ENCODE results near the gene SPATA31C1.
"Not testable (repeated sequence)": the region's sequence is repeated elsewhere in the genome, so short reads cannot be mapped to it uniquely, and the experiment has no call there.

The SPATA31C1 gene

DNA sequence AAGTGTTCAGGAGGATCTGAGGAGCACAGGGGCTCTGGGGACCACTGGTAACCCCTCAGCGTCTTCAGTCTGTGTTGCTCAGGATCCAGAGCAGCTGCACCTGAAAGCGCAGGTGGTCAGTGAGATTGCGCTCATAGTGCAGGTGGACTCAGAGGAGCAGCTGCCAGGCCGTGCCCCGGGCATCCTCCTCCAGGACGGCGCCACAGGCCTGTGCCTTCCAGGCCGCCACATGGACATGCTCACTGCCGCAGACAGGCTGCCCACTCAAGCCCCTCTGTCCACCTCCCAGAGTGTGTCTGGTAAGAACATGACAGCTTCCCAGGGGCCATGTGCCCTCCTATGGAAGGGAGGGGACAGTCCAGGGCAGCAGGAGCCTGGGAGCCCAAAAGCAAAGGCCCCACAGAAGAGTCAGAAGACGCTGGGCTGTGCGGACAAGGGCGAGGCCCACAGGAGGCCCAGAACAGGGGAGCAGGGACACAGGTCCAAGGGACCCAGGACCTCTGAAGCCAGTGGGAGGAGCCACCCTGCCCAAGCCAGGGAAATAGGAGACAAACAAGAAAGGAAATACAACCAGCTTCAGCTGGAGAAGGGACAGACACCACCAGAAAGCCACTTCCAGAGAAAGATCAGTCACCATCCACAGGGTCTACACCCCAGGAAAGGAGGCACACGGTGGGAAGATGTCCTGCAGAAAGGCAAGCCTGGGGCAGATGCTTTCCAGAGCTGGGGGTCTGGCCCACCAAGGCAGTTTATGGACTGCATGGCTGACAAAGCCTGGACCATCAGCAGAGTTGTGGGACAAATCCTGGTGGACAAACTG is 29.9 kb upstream of the SPATA31C1 start:
- no peak for DNase-seq

DNA sequence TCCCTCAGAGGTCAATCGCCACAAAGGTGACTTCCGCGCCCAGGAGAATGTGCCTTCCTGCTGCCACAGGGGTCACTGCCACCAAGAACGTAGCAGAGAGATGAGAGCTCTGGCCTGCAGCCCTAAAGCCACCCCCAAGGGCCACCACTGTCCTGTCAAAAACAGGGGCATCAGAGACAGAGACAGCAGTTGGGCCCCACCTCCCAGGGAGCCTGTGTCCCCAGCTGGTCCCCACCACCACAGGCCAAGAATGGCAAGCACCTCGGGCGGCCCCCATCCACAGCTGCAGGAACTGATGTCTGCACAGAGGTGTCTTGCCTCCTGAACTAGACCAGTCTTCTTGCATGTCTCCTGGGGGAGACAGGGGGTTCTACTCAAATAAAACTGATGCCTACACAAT is 29.3 kb upstream of the SPATA31C1 start:
- DNase-seq: no peak

DNA sequence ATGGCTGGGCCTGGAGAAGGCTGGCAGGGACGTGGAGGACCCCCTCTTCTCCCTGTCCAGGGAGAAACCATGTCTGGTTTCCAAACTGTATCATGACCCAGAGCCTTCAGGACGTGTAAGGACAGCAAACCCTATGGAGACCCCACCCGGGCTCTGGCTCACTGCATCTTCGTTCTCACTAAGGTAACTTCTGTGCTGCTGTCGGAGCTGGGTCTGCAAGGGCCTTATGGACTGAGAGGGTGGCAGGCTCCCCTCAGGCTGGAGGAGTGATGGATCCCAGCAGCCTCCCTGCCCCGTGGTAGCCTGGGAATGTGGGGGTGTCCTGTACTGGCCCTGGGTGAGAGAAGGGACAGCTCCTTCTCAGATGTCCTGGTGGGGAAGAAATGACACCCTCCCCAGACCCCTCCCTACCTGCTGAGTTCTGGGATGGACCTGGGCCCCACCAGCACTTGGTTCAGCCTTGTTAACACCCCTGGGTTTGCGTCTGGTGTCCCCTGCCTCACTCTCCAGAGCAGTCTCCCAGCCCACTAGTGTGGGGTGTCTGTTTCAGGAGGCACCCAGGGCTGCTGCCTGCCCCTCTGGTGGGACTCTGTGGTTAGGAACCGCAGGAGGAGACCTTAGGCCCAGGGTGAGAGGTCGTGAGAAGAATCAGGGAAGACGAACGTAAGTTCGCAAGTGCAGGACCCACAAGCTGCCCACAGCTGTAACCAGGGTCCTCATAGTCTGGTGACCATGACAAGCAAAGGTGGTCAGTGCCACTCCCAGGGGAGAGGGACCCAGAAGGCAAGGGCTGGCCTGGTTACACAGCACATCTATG is 28.5 kb upstream of the SPATA31C1 start:
- no peak for DNase-seq

DNA sequence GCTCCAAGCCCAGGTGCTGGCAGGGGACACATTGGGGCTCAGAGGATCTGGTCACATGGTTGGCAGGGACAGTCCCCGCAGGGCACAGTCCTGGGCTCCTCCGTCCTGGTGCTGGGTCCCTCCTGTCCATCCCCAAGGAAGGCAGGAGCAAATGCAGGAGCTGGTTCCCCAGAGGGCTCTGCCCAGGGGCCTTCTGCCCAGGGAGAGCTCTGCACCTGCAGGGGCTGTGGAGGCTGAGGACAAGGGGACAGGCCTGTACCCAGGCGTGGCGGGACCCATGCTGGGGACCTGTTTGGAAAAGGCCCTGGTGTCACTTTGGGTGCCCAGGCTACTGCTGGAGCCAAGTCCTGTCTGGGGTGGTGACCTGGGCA is 27.9 kb upstream of the SPATA31C1 start:
- DNase-seq: no peak

DNA sequence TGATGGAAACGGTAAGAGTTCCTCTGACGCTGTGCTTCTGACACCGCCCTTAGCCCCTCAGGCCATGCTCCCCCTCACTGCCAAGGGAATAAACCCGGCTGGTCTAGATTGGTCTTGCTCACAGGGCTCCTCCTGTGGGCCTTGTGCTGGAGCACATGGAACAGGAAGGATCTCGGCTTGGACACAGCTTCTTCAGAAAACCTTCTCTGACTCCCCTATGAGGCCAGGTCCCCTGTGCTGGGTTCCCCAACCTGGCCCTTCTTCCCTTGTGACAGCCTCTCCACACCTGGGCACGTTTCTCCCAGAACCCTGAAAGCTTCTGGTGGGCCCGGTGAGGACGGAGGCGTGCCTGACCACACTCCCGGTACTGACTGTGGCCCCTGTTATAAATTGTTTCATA is 26.9 kb upstream of the SPATA31C1 start:
- DNase-seq: no peak

DNA sequence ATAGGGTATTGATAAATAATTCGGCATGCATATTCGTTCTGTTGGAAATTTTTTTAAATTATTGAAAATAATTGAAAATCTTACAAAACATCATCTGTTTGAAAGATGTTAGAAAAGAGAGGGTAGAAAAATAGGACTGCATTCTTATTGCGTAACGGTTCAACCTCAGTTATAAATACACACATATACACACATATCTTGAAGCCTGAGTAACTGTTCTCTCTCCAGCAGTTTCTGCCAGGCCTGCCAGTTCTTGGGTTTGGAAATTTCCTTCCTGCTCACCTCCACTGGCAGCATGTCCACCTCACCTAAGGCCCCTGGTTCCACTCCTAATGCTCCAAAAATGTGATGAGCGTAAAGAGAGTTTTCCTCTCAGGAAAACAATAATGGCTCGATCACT is 26.0 kb upstream of the SPATA31C1 start:
- DNase-seq: no peak

DNA sequence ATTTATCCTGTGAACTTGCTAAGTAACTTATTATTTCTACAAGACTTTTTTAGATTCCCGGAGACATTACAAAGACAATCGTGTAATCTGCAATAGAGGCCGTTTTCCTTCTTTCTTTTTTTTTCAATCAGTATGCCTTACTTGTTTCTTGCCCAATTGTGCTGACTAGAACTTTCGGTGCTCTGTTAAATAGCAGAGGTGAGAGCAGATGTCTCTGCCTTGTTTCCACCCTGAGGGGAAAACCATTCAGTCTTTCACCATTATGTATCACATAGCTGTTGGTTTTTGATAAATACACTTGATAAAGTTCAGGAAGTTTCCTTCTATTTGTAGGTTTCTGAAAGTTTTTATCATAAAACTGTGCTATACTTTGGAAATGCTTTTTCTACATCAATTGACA is 24.8 kb upstream of the SPATA31C1 start:
- no peak for DNase-seq

DNA sequence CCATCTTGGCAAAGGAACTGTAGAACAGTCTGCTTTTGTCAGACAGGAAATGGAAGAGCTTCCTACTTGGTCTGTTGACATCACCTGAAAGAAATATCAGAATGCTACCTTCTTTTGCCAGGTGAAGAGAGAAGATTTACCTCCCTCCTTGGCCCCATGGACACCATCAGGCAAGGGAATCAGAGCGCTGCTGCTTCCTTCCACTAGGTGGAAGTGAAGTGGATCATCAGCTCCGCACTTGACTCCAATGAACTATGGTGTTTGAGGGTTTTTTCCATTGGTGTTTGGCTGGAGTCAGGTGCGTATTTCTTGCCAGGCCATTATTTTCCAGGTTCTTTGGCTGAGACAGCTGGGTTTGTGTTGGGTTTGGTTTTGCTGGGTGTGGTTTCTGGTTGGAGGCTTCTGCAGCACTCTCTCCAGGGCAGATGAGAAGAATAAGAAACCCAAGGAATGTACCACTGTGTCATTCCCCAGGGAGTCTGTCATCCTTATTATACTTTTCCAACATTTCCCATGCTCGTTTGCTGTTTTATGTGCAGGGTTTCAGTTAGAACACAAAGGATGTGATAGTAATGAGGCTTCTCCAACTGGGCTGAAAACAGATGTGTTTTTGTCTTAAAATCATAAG is 22.6 kb upstream of the SPATA31C1 start:
- DNase-seq: no peak

DNA sequence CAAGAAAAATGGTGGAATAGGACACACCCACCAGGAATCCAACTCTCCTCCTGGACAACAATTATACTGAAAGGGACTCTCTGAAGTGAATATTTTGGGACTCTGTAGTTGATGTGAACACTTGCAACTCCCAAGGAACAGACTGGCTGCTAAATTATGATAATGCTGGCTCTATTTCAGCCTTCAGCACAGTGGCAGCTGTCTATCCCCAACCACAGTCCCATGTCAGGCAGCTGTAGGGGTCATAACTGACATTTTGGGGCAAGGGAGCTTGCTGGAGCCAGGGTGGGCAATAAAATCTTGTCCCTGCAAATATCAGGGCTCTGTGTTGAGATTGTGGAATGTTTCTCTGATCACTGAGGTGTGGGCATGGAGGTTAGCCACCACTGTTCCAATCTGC is 20.9 kb upstream of the SPATA31C1 start:
- no peak for DNase-seq

DNA sequence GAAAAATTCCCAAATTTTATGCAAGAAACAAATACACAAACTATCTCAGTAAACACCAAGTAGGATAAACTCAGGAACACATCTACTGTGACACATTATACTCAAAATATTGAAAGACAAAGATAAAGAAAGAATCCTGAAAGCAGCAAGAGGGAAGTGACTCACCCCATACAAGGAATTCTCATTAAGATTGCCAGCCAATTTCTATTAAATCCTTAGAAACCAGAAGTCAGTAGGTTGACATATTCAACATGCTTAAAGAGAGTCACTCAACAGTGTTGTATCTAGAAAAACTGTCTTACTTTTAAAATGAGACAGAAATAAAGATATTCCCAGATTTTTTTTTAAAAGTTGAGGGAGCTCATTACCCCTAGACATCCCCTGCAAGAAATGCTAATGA is 19.6 kb upstream of the SPATA31C1 start:
- DNase-seq: no peak

DNA sequence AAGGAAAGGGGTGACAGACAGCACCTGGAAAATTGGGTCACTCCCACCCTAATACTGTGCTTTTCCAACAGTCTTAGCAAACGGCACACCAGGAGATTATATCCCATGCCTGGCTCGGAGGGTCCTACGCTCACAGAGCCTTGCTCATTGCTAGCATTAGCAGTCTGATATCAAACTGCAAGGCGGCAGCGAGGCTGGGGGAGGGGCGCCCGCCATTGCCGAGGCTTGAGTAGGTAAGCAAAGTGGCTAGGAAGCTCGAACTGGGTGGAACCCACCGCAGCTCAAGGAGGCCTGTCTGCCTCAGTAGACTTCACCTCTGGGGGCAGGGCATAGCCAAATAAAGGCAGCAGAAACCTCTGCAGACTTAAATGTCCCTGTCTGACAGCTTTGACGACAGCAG is 15.4 kb upstream of the SPATA31C1 start:
- DNase-seq: not testable (repeated sequence)

DNA sequence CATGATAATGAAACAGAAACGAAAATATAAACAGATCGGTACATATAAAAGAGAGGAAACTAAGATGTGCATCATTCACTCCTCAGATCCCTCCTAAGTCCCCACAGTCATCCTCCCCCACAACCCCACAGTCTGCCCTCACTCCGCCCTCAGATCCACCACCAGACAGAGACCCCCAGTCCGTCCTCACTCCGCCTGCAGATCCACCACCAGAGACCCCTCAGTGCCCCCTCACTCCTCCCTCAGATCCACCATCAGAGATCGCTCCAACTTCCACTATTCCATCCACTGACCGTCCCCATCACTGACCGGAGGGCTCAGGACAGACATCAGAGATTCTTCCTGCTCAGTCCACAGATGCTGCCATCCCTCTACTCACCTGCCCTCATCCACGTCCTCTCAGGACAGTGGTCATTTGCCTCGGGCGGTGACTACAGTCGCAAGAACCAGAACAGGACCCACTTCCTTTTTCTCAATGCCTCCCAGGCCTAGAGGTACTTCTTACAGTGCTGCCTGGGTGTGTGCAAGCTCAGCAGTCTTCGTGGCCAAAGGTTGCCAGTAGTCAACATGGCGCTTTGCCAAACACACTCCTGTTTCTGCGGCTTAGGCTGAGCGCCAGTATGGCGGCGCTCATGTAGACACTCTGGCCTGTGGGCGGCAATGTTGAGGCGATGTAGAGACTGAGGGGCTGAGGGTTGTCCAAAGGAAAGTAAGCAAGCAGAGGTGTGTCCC is 8.3 kb upstream of the SPATA31C1 start:
- DNase-seq: no peak

DNA sequence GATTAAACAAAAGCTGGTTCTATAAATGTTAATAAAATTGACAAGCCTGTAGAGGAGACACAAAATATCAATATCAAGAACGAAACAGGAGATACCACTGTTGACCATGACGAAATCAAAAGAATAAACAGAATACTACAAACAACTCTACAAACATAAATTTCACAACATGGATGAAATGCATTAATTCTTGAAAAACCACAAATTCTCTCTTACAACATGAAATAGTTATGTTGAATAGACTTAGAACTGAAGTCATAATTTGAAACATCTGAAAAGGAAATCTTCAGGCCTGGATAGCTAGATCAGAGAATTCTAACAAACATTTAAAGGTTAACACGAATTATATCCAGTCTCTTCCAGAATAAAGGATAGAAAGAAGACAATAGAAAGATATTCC is 6.9 kb upstream of the SPATA31C1 start:
- DNase-seq: no peak

DNA sequence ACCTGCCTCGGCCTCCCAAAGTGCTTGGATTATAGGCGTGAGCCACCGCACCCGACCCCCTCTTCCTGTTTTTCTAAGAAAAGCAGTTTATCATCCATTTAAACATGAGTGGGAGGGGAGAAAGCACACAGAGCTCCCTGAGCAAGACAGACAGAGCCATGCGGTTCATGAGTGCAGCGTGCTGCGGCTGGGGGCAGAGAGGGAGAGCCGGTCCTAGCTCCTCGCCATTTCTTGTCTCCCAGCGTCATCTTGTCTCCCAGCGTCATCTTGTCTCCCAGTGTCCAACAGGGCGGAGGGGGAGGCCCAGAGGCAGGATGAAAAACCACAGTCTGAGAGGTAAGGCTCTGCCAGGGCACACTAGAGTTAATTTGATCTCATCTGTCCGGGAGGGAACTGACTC is 1.3 kb downstream of the SPATA31C1 start:
- DNase-seq: not testable (repeated sequence)

DNA sequence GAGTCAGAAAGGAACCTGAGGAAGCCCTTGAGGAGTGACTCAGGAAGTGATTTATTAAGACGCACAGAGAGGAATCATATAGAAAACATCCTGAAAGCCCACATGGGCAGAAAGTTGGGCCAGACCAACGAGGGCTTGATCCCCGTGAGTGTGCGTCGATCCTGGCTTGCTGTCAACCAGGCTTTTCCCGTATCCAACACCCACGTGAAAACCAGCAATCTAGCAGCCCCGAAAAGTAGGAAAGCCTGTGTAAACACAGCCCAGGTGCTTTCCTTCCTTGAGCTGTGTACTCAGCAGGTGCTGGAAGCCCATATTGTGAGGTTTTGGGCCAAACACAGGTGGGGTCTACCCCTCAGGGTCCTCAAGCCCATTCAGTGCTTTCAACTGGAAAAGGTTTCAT is 3.8 kb downstream of the SPATA31C1 start:
- DNase-seq: not testable (repeated sequence)

DNA sequence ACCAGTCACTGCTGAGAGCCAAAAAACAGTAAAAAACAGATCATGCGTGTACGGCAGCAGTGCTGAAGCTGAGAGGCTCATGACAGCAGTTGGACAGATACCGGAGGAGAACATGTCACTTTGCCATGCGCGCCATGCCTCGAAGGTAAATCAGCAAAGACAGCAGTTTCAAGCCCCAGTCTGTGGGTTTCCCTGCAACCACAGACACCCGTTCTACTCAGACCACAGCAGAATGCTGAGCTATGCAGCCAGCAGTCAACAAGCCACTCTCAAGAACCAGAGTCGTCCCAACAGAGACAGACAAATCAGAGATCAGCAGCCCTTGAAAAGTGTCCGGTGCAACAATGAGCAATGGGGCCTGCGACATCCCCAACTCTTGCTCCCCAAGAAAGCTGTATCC is 5.2 kb downstream of the SPATA31C1 start:
- not testable (repeated sequence) for DNase-seq

DNA sequence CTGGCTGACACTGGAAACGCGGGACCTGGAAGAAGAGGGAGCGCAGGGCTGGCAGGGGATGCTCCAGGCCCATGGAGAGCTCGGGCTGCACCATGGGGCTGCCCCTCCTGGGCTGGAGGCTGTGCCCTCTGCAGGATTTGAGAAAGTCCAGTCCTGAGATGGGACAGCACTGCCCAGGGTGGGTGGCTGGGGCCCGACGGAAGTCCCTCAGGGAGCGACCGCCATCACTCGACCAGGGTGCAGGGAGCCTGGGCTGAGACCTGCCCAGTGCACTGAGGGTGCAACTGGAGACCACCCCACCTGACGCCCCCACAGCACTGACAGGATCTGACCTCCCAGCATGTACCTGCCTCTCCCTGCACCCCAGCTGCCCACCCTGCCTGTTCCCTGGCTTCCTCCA is 7.1 kb downstream of the SPATA31C1 start:
- DNase-seq: not testable (repeated sequence)

DNA sequence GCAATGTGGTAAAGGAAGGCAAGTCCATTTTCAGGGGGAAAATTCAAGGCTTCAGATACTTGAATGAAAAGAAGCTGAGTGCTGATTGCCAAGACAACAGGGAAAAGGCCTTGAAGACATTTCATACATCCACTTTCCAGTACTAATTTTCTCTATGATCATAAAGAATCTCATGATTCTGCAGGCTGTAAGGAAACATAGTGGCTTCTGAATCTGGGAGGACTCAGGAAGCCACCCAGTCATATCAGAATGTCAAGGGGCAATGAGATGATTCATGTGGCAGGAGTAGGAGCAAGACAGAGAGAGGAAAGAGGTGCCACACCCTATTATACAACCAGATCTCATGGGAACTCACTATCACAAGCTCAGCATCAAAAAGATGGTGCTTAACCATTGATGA is 11.4 kb downstream of the SPATA31C1 start:
- not testable (repeated sequence) for DNase-seq

DNA sequence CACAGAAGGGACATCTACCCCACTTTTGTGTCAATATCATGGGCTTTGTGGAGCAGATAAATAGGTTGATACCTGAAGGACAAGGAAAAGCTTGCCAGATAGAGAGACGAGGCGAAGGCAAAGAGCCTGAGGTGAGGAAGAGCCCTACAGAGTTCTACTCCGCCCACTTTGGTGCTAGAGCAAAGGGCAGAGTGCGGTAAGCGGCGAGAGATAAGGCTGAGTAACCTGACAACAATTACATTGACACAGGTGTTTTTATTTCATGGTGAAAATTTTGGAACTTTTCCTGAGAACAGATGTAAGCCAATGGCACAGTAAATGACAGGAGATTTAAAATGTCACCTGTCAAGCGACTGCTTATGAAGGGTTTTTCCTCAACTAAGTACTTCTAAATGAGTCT is 16.7 kb downstream of the SPATA31C1 start:
- not testable (repeated sequence) for DNase-seq

DNA sequence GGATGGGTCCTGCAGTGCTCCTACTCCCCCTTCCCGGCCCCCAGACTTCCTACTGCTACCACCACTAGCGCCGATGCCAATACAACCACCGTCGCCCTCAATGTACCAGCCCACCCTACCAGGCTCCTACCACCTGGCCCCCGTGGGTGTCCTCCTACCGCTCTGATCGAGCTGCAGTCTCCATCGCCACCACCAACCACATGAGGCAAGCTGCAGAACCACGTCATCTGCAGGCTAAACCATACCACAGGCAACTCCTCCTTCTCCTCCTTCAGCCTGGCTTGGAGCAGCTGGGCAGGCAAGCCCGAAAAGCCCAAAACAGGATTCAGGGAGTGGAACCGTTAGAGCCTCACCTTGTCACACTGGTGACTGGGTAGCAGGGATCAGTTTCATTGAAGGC is 19.6 kb downstream of the SPATA31C1 start:
- not testable (repeated sequence) for DNase-seq

DNA sequence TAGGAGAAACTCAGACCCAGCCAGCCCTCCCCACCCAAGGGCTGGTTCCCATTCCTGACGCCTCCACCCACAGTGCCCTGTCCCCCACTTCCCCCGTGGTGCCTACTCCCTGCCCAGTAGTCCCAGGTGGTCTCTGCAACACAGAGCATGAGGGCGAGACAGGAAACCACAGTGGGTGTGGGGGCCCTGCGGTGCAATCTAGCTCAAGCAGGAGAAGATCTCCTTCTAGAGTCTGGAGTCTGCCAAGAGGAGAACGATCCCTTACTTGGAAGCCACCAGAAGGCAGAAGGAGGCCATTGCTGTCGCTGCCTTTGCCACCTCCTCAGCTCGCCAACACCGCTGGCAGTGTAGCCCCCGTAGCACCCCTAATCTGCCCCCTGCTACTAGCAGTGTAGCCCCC is 20.2 kb downstream of the SPATA31C1 start:
- not testable (repeated sequence) for DNase-seq

DNA sequence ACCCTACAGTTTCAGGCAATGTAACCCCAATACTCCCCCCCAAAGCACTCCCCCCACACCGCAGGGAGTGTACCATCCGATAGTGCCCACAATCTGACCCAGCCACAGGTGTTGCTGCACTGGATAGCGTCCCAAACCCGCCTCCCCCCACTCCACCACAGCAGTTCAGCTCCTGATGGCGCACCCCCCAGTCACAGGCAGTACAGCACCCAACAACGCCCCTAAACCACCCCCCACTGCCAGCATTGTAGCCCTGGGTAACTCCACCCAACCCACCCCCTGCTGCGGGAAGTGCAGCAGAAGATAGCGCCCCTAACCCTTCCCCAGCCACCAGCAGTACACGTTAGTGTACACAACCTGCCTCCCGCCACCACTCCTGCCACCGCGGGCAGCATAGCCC is 20.6 kb downstream of the SPATA31C1 start:
- not testable (repeated sequence) for DNase-seq

DNA sequence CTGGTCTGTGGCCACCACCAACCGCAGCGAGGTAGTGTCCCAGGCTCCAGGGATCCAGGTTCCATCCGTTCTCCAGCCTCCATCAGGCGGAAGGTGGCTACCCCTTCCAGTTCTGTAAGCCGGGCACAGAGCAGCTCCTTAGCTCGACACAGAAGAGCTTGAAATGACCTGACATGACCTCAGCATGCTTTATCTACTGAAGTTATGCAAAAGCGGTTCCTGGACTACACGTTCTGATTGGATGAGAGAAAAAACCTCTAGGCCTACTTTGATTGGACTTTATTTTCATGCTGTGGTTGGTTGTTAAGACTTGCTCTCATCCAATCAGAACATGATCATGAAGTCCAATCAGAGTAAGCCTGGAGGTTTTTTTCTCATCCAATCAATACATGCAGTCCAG is 21.3 kb downstream of the SPATA31C1 start:
- DNase-seq: not testable (repeated sequence)
